HepG2 (cell line): ENCODE measurements around the gene MFNG. TPM values are rescaled to one million over a fixed set of nuclear protein-coding genes. Genes with fewer than 3 reads are reported as not detected.

ENCODE experiments used
- CEBPB ChIP-seq: IDR thresholded peaks from 2 replicates; pipeline ENCODE4 v1.6.1; 2011; ENCODE audit warnings: low read depth, low read length, improper control_type of control experiment, borderline replicate concordance
- CSRNP2 ChIP-seq: sonication (generic); formaldehyde crosslinking; conservative IDR thresholded peaks from 2 replicates; pipeline ENCODE4 v1.8.0; 2022; ENCODE audit warnings: low read depth, missing genetic modification reagents
- HMGXB3 ChIP-seq: sonication (generic); formaldehyde crosslinking; IDR thresholded peaks from 2 replicates; pipeline ENCODE4 v1.4.0; 2020; ENCODE audit warnings: missing genetic modification reagents, borderline replicate concordance
- HOXA5 ChIP-seq: sonication (generic); formaldehyde crosslinking; IDR thresholded peaks from 2 replicates; pipeline ENCODE4 v1.4.0; 2020; ENCODE audit warnings: missing genetic modification reagents
- MTERF4 ChIP-seq: sonication (generic); formaldehyde crosslinking; IDR thresholded peaks from 2 replicates; pipeline ENCODE4 v1.8.0; 2023; ENCODE audit warnings: mild to moderate bottlenecking, missing genetic modification reagents
- MXD3 ChIP-seq: IDR thresholded peaks from 2 replicates; pipeline ENCODE4 v1.6.1; 2016; ENCODE audit warnings: mild to moderate bottlenecking, missing biosample characterization, missing genetic modification reagents
- NPAS2 ChIP-seq: sonication (generic); formaldehyde crosslinking; IDR thresholded peaks from 2 replicates; pipeline ENCODE4 v1.8.0; 2022; ENCODE audit warnings: mild to moderate bottlenecking, missing genetic modification reagents, borderline replicate concordance
- NR0B2 ChIP-seq: sonication (generic); formaldehyde crosslinking; IDR thresholded peaks from 2 replicates; pipeline ENCODE4 v1.4.0; 2020; ENCODE audit warnings: mild to moderate bottlenecking, missing genetic modification reagents
- PREB ChIP-seq: sonication (generic); formaldehyde crosslinking; IDR thresholded peaks from 2 replicates; pipeline ENCODE4 v1.4.0; 2020; ENCODE audit warnings: missing genetic modification reagents
- SMAD9 ChIP-seq: sonication (generic); formaldehyde crosslinking; IDR thresholded peaks from 2 replicates; pipeline ENCODE4 v1.5.1; 2020; ENCODE audit warnings: mild to moderate bottlenecking, missing genetic modification reagents
- SRSF9 ChIP-seq: fragments of 200-400 bp; formaldehyde crosslinking; IDR thresholded peaks from 2 replicates; pipeline ENCODE4 v1.6.1; 2018; ENCODE audit warnings: borderline replicate concordance, mild to moderate bottlenecking, low read depth, low read length; ENCODE audit not compliant: insufficient read depth, poor library complexity, severe bottlenecking
- ZFP37 ChIP-seq: sonication (generic); formaldehyde crosslinking; IDR thresholded peaks from 2 replicates; pipeline ENCODE4 v1.4.0; 2020; ENCODE audit warnings: missing genetic modification reagents, borderline replicate concordance
- ZFYVE20 ChIP-seq: sonication (generic); formaldehyde crosslinking; IDR thresholded peaks from 2 replicates; pipeline ENCODE4 v1.8.0; 2023; ENCODE audit warnings: low read depth, mild to moderate bottlenecking, moderate library complexity, missing genetic modification reagents, borderline replicate concordance
- ZMAT5 ChIP-seq: sonication (generic); formaldehyde crosslinking; IDR thresholded peaks from 2 replicates; pipeline ENCODE4 v1.5.0; 2020; ENCODE audit warnings: mild to moderate bottlenecking, low read depth, missing genetic modification reagents, borderline replicate concordance
- ZNF18 ChIP-seq: sonication (generic); formaldehyde crosslinking; IDR thresholded peaks from 2 replicates; pipeline ENCODE4 v1.8.0; 2022; ENCODE audit warnings: mild to moderate bottlenecking, missing genetic modification reagents; ENCODE audit not compliant: insufficient replicate concordance
- polyA plus RNA-seq, 8 experiments: library from polyadenylated mRNA; depleted of rRNA in 3 of 8; stranded (reverse) in 7 of 8; unstranded in 1 of 8; fragments of >200 nt; fragmentation: Illumina TruSeq in 4 of 8; extraction: Trizol in 4 of 8; gene quantifications; 2 replicates each; pipeline versions ENCODE4 v1.2.1 to v1.2.3, GENCODE V29; 2011 to 2016; ENCODE audit warnings: low read depth in 4 of 8, missing spikeins in 1 of 8, mixed read lengths in 1 of 8; ENCODE audit not compliant: insufficient read depth in 1 of 8
- total RNA-seq, 5 experiments: library from RNA; depleted of rRNA; stranded (reverse); fragments of >200 nt; fragmentation: Illumina TruSeq; extraction: Trizol; gene quantifications; 2 replicates each; pipeline ENCODE4 v1.2.3, GENCODE V29; 2016; ENCODE audit warnings: low read depth in 1 of 5

The MFNG gene
- total and polyA plus RNA-seq, 2 of the 13 experiments (the other 11 are each of a cell fraction or from before 2014, with no cell fraction given): 1.0 to 11.7 TPM

GRCh38 chr22:37488337-37489135 is 2.4 kb upstream of the MFNG start (continued):
- no peak for TF ChIP-seq PREB (CRISPR knock-in tag)
- TF ChIP-seq HOXA5 (CRISPR knock-in tag): no peak
- no peak for TF ChIP-seq CEBPB
- TF ChIP-seq NPAS2 (CRISPR knock-in tag): no peak
- no peak for TF ChIP-seq SMAD9 (CRISPR knock-in tag)
- no peak for TF ChIP-seq ZFP37 (CRISPR knock-in tag)
- TF ChIP-seq SRSF9: no peak
- TF ChIP-seq ZMAT5 (CRISPR knock-in tag): no peak
- TF ChIP-seq CSRNP2: no peak
- TF ChIP-seq NR0B2 (CRISPR knock-in tag): no peak
- TF ChIP-seq MXD3: no peak
- peak; percentile 55; the same call in 1 of the 2 replicates for TF ChIP-seq HMGXB3 (CRISPR knock-in tag)
- no peak for TF ChIP-seq ZNF18
- TF ChIP-seq ZFYVE20 (CRISPR knock-in tag): no peak
- TF ChIP-seq MTERF4: no peak
